H1 (cell line): ENCODE data around the gene MPRIP. TPM values are rescaled to one million over a fixed set of nuclear protein-coding genes. Genes with fewer than 3 reads are reported as not detected.

Source experiments
- CTCF ChIA-PET: fragments of 300-600 bp; sonication (Branson Sonifier 250); formaldehyde crosslinking; loops from one replicate; lab custom pipeline; 2021; ENCODE audit not compliant: partially characterized antibody; lab: Charles Lee
- POLR2A ChIA-PET: fragments of 300-600 bp; sonication (Branson Sonifier 250); formaldehyde crosslinking; loops from one replicate; lab custom pipeline; 2021; ENCODE audit warnings: inconsistent platforms; ENCODE audit not compliant: partially characterized antibody; lab: Charles Lee
- DNase-seq, 2 experiments: peaks; one replicate each; pipeline versions ENCODE4 v3.0.0 to v3.0.0-alpha.2; 2010 to 2022; ENCODE audit warnings: low spot score in 2 of 2, low read depth in 1 of 2, mixed read lengths in 1 of 2
- FAIRE-seq: peaks from 2 replicates; lab custom pipeline; 2011; peaks lifted over from hg19 to GRCh38; lab: Jason Lieb, UNC
- H2AFZ ChIP-seq: 2 replicates; pipeline ENCODE4 v1.8.1; 2012; ENCODE audit warnings: low read length, inconsistent platforms
- H2AK5ac ChIP-seq: 2 replicates; pipeline ENCODE4 v1.6.1; 2013; ENCODE audit warnings: low read depth, low read length
- H2BK120ac ChIP-seq: replicated peaks from 2 replicates; pipeline ENCODE3; 2013; ENCODE audit warnings: low read depth, low read length, inconsistent platforms
- H2BK12ac ChIP-seq: 2 replicates; pipeline ENCODE4 v1.6.1; 2013; ENCODE audit warnings: low read depth, low read length
- H2BK15ac ChIP-seq: 2 replicates; pipeline ENCODE4 v1.6.1; 2013; ENCODE audit warnings: low read length
- H2BK20ac ChIP-seq: 2 replicates; pipeline ENCODE4 v1.6.1; 2013; ENCODE audit warnings: low read length
- H2BK5ac ChIP-seq: 2 replicates; pipeline ENCODE4 v1.6.1; 2013; ENCODE audit warnings: low read depth, low read length
- H3K14ac ChIP-seq: 2 replicates; pipeline ENCODE4 v1.6.1; 2013; ENCODE audit warnings: inconsistent platforms; ENCODE audit not compliant: insufficient read length
- H3K18ac ChIP-seq: 2 replicates; pipeline ENCODE4 v1.6.1; 2013; ENCODE audit warnings: low read length; ENCODE audit errors: extremely low read depth
- H3K23ac ChIP-seq: 2 replicates; pipeline ENCODE4 v1.6.1; 2013; ENCODE audit warnings: inconsistent platforms; ENCODE audit not compliant: insufficient read length
- H3K23me2 ChIP-seq: 2 replicates; pipeline ENCODE4 v1.6.1; 2013; ENCODE audit warnings: low read depth, low read length
- H3K27ac ChIP-seq: 2 replicates; pipeline ENCODE4 v1.6.1; 2011; ENCODE audit warnings: low read depth, low read length, inconsistent platforms
- H3K27me3 ChIP-seq, 4 experiments: replicated peaks in 1 of 4; 1 replicate in 1 of 4; 2 replicates in 3 of 4; pipeline versions ENCODE4 v1.6.1 to v1.8.1; 2011 to 2013; ENCODE audit warnings: low read length in 3 of 4, mild to moderate bottlenecking in 3 of 4, inconsistent platforms in 2 of 4, mixed read lengths in 2 of 4, moderate library complexity in 1 of 4; ENCODE audit not compliant: control insufficient read depth in 3 of 4, insufficient read depth in 3 of 4; ENCODE audit errors: extremely low read depth in 1 of 4
- H3K36me3 ChIP-seq, 4 experiments: 2 replicates each; pipeline versions ENCODE4 v1.6.1 to v1.8.1; 2011 to 2013; ENCODE audit warnings: mild to moderate bottlenecking in 4 of 4, low read length in 3 of 4, moderate library complexity in 2 of 4, control low read depth in 1 of 4, inconsistent platforms in 1 of 4; ENCODE audit not compliant: insufficient read depth in 4 of 4, control insufficient read depth in 2 of 4
- H3K4ac ChIP-seq: replicated peaks from 2 replicates; pipeline ENCODE3; 2013; ENCODE audit warnings: low read length, low read depth, mixed read lengths, inconsistent platforms; ENCODE audit not compliant: insufficient read length
- H3K4me1 ChIP-seq, 4 experiments: replicated peaks in 1 of 4; 1 replicate in 1 of 4; 2 replicates in 3 of 4; pipeline versions ENCODE4 v1.6.1 to v1.8.1; 2011 to 2013; ENCODE audit warnings: low read length in 3 of 4, inconsistent platforms in 2 of 4, mixed read lengths in 1 of 4; ENCODE audit not compliant: insufficient read depth in 4 of 4, control insufficient read depth in 3 of 4
- H3K4me2 ChIP-seq, 2 experiments: 2 replicates each; pipeline versions ENCODE4 v1.6.1 to v1.8.1; 2011 to 2013; ENCODE audit warnings: low read depth in 2 of 2, low read length in 2 of 2, control low read depth in 1 of 2, inconsistent platforms in 1 of 2, mild to moderate bottlenecking in 1 of 2; ENCODE audit not compliant: insufficient read depth in 1 of 2
- H3K4me3 ChIP-seq, 4 experiments: fragments of 200-600, 300-600 bp in 1 of 4; sonication (generic), shearing (Covaris generic), sonication (Bioruptor Twin) in 1 of 4; 2 replicates each; pipeline versions ENCODE4 v1.5.1 to v1.8.1; 2011 to 2016; ENCODE audit warnings: low read length in 4 of 4, low read depth in 3 of 4, control low read depth in 2 of 4, inconsistent platforms in 2 of 4, mild to moderate bottlenecking in 2 of 4, mixed read lengths in 1 of 4, moderate library complexity in 1 of 4; ENCODE audit not compliant: insufficient read depth in 2 of 4; ENCODE audit errors: extremely low read depth in 1 of 4
- H3K56ac ChIP-seq: replicated peaks from 2 replicates; pipeline ENCODE3; 2013; ENCODE audit warnings: low read depth, mild to moderate bottlenecking, mixed read lengths, low read length, inconsistent platforms; ENCODE audit not compliant: insufficient read length
- H3K79me1 ChIP-seq: 2 replicates; pipeline ENCODE4 v1.6.1; 2013; ENCODE audit warnings: low read depth, low read length, control low read depth
- H3K79me2 ChIP-seq, 2 experiments: 2 replicates each; pipeline versions ENCODE4 v1.6.1 to v1.8.1; 2012 to 2013; ENCODE audit warnings: low read length in 2 of 2, mild to moderate bottlenecking in 2 of 2, inconsistent platforms in 1 of 2; ENCODE audit not compliant: insufficient read depth in 2 of 2, control insufficient read depth in 1 of 2
- H3K9ac ChIP-seq, 4 experiments: replicated peaks in 1 of 4; 1 replicate in 1 of 4; 2 replicates in 3 of 4; pipeline versions ENCODE4 v1.6.1 to v1.8.1; 2011 to 2013; ENCODE audit warnings: low read depth in 3 of 4, low read length in 3 of 4, control low read depth in 2 of 4, mild to moderate bottlenecking in 2 of 4, moderate library complexity in 2 of 4, inconsistent platforms in 1 of 4; ENCODE audit errors: extremely low read depth in 1 of 4
- H3K9me3 ChIP-seq, 2 experiments: 2 replicates each; pipeline versions ENCODE4 v1.6.1 to v1.8.1; 2012 to 2013; ENCODE audit warnings: mild to moderate bottlenecking in 2 of 2, moderate library complexity in 2 of 2, control low read depth in 1 of 2, inconsistent platforms in 1 of 2, low read depth in 1 of 2, low read length in 1 of 2, mixed read lengths in 1 of 2; ENCODE audit not compliant: insufficient read depth in 2 of 2
- H4K20me1 ChIP-seq, 2 experiments: replicated peaks in 1 of 2; 2 replicates each; pipeline versions ENCODE3 to v1.8.1; 2011 to 2013; ENCODE audit warnings: inconsistent platforms in 2 of 2, low read length in 2 of 2, mild to moderate bottlenecking in 1 of 2; ENCODE audit not compliant: insufficient read depth in 2 of 2, control insufficient read depth in 1 of 2
- H4K5ac ChIP-seq: 2 replicates; pipeline ENCODE4 v1.6.1; 2013; ENCODE audit warnings: low read length, low read depth, mixed read lengths, inconsistent platforms; ENCODE audit not compliant: insufficient read length
- H4K8ac ChIP-seq: 2 replicates; pipeline ENCODE4 v1.8.0; 2013; ENCODE audit warnings: mild to moderate bottlenecking, moderate library complexity, low read length, inconsistent platforms; ENCODE audit not compliant: insufficient read depth; ENCODE audit errors: extremely low read depth
- H4K91ac ChIP-seq: replicated peaks from 2 replicates; pipeline ENCODE3; 2013; ENCODE audit warnings: low read length, mixed read lengths, inconsistent platforms; ENCODE audit not compliant: insufficient read length
- ASH2L ChIP-seq: fragments of 200-600, 300-600 bp; sonication (generic); IDR thresholded peaks from one replicate; pipeline ENCODE4 v1.7.1; 2017; ENCODE audit warnings: low read length
- ATF3 ChIP-seq: IDR thresholded peaks from 2 replicates; pipeline ENCODE4 v1.6.1; 2011; ENCODE audit warnings: low read depth, mild to moderate bottlenecking, low read length; ENCODE audit not compliant: insufficient read depth
- CHD1 ChIP-seq: IDR thresholded peaks from 2 replicates; pipeline ENCODE4 v1.6.1; 2012; ENCODE audit warnings: low read depth, low read length, improper control_type of control experiment
- CHD2 ChIP-seq: IDR thresholded peaks from 2 replicates; pipeline ENCODE4 v1.6.1; 2012; ENCODE audit warnings: low read length, improper control_type of control experiment
- CTBP2 ChIP-seq: IDR thresholded peaks from 2 replicates; pipeline ENCODE4 v1.7.0; 2011; ENCODE audit warnings: borderline replicate concordance, mild to moderate bottlenecking, moderate library complexity, mixed read lengths, low read length; ENCODE audit not compliant: insufficient read depth, insufficient read length
- EZH2 ChIP-seq: fragments of 200-600 bp; sonication (generic); IDR thresholded peaks from 2 replicates; pipeline ENCODE4 v1.7.1; 2012; ENCODE audit warnings: low read depth, mild to moderate bottlenecking, moderate library complexity, low read length, inconsistent platforms; ENCODE audit not compliant: severe bottlenecking
- JUND ChIP-seq: IDR thresholded peaks from 2 replicates; pipeline ENCODE4 v1.6.1; 2011; ENCODE audit warnings: mild to moderate bottlenecking, improper control_type of control experiment, low read length
- KDM1A ChIP-seq: fragments of 200-600, 300-600 bp; sonication (generic); IDR thresholded peaks from 2 replicates; pipeline ENCODE4 v1.7.1; 2016; ENCODE audit warnings: mild to moderate bottlenecking, low read length, borderline replicate concordance
- SIX5 ChIP-seq: IDR thresholded peaks from 2 replicates; pipeline ENCODE4 v1.6.1; 2011; ENCODE audit warnings: mild to moderate bottlenecking, low read depth, low read length
- SP2 ChIP-seq: IDR thresholded peaks from 2 replicates; pipeline ENCODE4 v1.6.1; 2012; ENCODE audit warnings: mild to moderate bottlenecking, low read length, inconsistent platforms
- TEAD4 ChIP-seq: IDR thresholded peaks from 2 replicates; pipeline ENCODE4 v1.6.1; 2012; ENCODE audit warnings: low read depth, low read length, inconsistent platforms, mixed read lengths
- WGBS, 2 experiments: shearing (Covaris generic) in 1 of 2; methylation state at CpG; one replicate each; pipeline versions ENCODE4 v1.1.6 to v1.1.7; 2013 to 2015; ENCODE audit warnings: low lambda C conversion rate in 2 of 2, mixed read lengths in 2 of 2, inconsistent platforms in 1 of 2, low coverage in 1 of 2, missing lambda C conversion rate in 1 of 2; ENCODE audit not compliant: insufficient replicate concordance in 2 of 2, insufficient coverage in 1 of 2, insufficient read length in 1 of 2; ENCODE audit errors: extremely low coverage in 1 of 2, missing lambda C conversion rate in 1 of 2; 5-methylcytosine and 5-hydroxymethylcytosine counted together
- polyA plus RNA-seq, 7 experiments: library from polyadenylated mRNA; depleted of rRNA in 3 of 7; stranded (reverse) in 5 of 7; unstranded in 2 of 7; fragments of >200 nt in 5 of 7; fragments of 200-250 nt in 2 of 7; gene quantifications; 1 replicate in 5 of 7; 2 replicates in 1 of 7; 4 replicates in 1 of 7; pipeline versions ENCODE4 v1.2.1 to v1.2.3, GENCODE V29; 2011 to 2013; ENCODE audit warnings: missing spikeins in 2 of 7, mixed read lengths in 2 of 7
- total RNA-seq: library from RNA; stranded (reverse); fragmentation: NEBNext Ultra II Directional; extraction: Animal tissue kit (Norgen Biotek cat#: 25700); gene quantifications from 2 replicates; pipeline ENCODE4 v1.2.1, GENCODE V29; 2021

MPRIP gene
- total and polyA plus RNA-seq, 2 of the 8 experiments (the other 6 are each of a cell fraction or from before 2014, with no cell fraction given) = 48.6 to 146 TPM

DNA sequence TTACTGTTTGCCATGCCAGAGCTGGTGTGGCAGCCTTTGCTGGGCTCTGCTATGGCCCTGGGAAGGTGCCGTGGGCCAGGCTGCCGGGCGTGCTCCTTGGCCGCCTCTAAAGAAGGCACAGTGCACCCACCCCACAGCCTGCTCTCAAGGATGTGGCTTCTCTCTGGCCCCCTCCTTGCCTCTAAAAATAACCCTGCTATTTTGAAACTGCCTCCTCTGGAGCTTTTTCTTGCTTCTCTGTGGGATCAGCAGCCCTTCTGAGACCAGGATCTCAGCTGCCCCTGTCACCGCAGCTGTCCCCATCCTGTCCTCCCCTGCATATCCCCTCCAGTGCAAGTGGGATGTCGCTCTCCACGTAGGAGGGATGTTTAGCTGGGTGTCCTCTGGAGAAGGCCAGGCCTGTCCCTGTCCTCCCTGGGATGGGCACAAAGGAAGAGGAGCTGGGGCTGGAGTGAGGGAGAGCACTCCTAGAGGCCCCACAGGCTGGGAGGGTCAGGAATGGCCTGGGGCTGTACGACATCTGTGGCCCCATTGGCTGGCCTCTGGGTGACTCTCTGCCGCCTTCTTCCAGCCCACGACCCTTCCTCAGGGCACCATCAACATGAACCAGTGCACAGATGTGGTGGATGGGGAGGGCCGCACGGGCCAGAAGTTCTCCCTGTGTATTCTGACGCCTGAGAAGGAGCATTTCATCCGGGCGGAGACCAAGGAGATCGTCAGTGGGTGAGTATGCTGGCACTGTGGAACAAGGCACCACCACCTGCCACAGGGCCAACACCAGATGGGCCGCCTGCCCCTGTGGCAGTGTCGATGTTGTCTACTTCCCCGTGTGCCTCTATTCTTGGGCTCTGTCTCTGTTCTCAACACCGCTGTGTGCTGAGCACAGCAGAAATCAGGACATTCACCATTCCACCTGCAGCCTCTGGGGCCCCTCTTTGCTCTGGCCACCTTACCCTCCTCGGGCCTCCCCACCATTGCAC lies 84.2 kb downstream of the MPRIP start:
- H2AFZ ChIP-seq = no peak overlapping the region
- H3K27me3 ChIP-seq = no peaks in the 10 kb centered on the region
- peaks cover 0 to 16% of the 10 kb centered on the region in 2 experiments; a peak in 1 of 4 replicates for H3K79me2 ChIP-seq
- WGBS, 2 experiments = 90% methylated on average over 21 of the region's 21 CpGs; no CpG with 5 or more reads in 1 of the 2 experiments
- no peak overlapping the region for H4K5ac ChIP-seq
- H3K4me2 ChIP-seq = no peak overlapping the region
- no peak overlapping the region for H3K27ac ChIP-seq
- H2BK5ac ChIP-seq = no peak overlapping the region
- no peak overlapping the region for H3K23ac ChIP-seq
- FAIRE-seq (no peak), DNase-seq (no peak)
- no peaks in the 10 kb centered on the region for H3K9me3 ChIP-seq
- H3K18ac ChIP-seq = no peak overlapping the region; the same call in 1 of the 2 replicates
- POLR2A ChIA-PET = interaction anchor here (0.9 to 1.3 kb wide), 2 partner anchors 11 to 32 kb away, joined by 3 read pairs; no protein-coding TSS in a partner anchor
- H2BK20ac ChIP-seq = no peak overlapping the region
- H2AK5ac ChIP-seq = no peak overlapping the region
- no peaks in the 10 kb centered on the region for H3K23me2 ChIP-seq
- H3K4me1 ChIP-seq = no peaks in the 10 kb centered on the region
- no peak overlapping the region for H4K91ac ChIP-seq
- H3K56ac ChIP-seq = no peak overlapping the region
- H3K79me1 ChIP-seq = peaks cover 15% of the 10 kb centered on the region
- H3K36me3 ChIP-seq = no peaks in the 10 kb centered on the region; a peak in 2 of 8 replicates
- H4K8ac ChIP-seq = no peak overlapping the region
- H2BK12ac ChIP-seq = no peak overlapping the region
- no peak overlapping the region for H2BK15ac ChIP-seq
- no peak overlapping the region for H3K4me3 ChIP-seq
- no peak overlapping the region for H3K9ac ChIP-seq
- H3K14ac ChIP-seq = no peak overlapping the region
- H3K4ac ChIP-seq = no peak overlapping the region
- peaks cover 7 to 10% of the 10 kb centered on the region in 2 experiments for H4K20me1 ChIP-seq
- H2BK120ac ChIP-seq = no peak overlapping the region
- TF ChIP-seq KDM1A (no peak), JUND (no peak), CHD2 (no peak), ASH2L (no peak), ATF3 (no peak), EZH2 (no peak), SP2 (no peak), SIX5 (no peak), CTBP2 (no peak), TEAD4 (no peak), CHD1 (no peak)
- CTCF ChIA-PET = interaction anchor here (12.6 kb wide), 1 partner anchor 17 kb away, joined by 117 read pairs; no protein-coding TSS in a partner anchor
